ENCODE data around the gene MT1M.

The MT1M gene

DNA sequence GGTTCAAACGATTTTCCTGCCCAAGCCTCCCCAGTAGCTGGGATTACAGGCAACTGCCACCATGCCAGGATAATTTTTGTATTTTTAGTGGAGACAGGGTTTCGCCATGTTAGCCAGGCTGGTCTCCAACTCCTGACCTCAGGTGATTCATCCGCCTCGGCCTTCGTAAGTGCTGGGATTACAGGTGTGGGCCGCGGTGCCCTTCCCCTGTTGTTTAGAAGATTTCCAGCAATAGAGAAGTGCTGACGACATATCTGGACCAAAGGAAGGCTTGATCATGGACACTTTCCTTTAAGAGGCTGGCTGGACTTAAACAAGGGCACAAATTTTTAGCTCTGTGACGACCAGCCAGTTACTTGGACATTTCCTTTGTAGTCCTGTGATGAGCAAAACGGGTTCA, 1.3 kb upstream of the MT1M start:
- DNase-seq: no peak

DNA sequence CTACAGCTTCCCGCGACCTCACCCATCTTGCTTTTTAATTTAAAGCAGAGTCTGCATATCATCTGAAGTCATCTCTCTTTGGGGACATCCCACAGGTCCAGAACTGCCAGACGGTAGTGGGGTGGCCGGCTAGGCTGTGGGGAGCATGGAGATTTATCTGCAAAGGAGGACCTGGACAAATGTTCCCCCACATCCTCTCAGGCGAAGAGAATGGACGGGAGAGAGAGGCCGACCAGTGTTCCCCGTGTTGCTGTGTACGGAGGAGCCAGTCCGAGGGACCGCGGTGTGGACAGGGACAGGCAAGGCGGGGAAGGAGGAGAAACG, 665 bp upstream of the MT1M start:
- no peak for DNase-seq

DNA sequence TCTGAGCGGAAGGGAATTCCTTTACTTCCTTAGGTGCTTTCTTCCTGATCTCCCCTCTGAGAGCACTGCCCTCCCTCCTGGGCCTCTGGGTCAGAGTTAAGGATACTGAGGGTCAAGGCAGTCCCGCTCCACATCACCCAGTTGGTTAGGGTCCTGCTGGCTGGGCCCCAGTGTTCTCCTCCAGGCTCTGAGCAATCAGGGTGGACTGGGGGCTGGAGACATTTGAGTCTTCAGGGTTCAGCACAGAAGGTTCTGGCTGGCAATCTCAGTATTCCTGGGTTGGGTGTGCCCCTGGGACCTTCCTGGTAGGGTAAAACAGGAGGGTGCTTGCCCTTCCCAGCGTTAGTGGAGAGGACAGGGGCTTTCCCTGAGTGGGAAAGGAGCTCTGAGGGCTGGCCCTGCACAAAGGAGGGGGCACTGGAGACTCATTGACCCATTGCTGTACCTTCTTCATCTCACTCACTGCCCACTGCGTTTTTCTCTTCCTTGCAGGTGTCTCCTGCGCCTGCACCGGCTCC, 448 bp downstream of the MT1M start:
- DNase-seq: no peak

DNA sequence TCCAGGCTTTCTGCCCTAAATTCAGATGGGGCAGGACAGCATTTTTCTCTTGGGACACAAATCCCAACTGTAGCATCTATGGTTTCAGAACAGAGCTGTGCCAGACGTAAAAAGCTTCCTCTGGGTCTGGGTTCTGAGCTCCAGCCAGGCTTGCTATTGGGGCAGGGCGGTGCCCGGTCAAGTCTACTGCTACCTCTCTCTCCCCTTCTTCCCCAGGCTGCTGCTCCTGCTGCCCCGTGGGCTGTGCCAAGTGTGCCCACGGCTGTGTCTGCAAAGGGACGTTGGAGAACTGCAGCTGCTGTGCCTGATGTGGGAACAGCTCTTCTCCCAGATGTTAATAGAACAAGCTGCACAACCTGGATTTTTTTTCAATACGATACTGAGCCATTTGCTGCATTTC, 1.1 kb downstream of the MT1M start:
- DNase-seq: no peak

DNA sequence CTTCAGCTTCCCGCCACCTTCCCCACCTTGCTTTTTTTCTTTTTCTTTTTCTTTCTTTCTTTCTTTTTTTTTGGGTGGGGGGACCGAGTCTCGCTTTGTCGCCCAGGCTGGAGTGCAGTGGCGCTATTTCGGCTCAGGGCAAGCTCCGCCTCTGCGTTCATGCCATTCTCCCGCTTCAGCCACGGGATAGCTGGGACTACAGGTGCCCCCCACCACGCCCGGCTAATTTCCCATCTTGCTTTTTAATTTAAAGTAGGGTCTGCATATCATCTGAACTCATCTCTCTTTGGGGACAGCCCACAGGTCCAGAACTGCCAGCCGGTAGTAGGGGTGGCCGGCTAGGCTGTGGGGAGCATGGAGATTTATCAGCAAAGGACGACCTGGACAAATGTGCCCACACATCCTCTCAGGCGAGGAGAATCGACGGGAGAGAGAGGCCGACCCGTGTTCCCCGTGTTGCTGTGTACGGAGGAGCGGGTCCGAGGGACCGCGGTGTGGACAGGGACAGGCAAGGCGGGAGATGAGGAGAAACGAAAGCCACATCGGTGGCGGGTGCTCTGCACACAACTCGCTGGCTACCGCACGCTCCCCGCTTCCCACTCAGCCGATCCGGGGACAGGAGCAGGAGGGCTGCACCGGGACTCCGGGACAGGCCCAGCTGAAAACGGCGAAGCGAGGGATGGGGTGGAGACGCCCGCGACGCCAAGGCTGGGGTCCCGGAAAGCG, 2.4 kb downstream of the MT1M start:
- DNase-seq: no peak

DNA sequence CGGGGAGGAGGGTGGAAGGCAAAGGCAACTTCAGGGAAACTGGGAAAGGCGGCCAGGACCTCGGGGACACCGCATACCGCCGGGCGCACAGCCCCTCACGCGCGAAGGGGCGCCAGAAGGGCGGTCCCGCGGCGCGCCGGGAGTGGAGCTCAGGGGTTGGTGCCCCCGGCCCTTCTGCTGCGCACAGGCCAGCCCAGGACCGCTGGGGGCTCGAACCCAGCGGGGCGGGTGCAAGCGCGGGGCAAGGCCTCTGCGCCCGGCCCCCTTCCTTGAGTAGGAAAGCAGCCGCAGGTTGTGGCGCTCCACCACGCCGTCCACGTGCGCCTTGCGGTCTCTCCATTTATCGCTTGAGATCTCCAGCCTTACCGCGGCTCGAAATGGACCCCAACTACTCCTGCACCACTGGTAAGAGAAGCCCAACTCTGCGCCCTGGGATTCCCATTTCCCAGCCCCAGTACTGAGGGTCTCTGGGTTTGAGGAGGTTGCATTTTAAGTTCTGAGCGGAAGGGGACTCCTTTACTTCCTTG, 3.0 kb downstream of the MT1M start:
- no peak for DNase-seq

DNA sequence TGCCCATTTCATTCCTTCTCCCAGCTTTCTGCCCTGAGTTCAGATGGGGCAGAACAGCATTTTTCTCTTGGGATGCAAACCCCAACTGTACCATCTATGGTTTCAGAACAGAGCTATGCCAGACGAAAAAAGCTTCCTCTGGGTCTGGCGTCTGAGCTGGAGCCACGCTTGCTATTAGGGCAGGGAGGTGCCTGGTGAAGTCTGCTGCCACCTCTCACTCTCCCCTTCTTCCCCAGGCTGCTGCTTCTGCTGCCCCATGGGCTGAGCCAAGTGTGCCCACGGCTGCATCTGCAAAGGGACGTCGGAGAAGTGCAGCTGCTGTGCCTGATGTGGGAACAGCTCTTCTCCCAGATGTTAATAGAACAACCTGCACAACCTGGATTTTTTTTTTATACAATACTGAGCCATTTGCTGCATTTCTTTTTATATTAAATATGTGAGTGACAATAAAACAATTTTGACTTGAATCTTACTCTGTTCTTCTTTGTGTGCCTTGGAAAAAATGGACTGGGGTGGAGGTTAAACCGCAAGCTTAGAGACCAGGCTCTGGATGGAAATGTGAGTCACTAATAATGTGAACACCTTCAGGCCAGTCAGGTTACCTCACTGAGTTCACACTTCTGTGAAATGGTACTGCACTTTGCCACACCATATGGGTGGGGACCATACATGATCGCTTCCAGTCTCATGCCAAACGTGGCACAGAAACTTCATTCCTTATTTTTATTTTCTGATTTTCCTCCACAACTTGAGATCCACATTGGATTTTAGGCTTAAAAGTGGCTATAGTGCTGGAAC, 4.4 kb downstream of the MT1M start:
- DNase-seq: no peak

DNA sequence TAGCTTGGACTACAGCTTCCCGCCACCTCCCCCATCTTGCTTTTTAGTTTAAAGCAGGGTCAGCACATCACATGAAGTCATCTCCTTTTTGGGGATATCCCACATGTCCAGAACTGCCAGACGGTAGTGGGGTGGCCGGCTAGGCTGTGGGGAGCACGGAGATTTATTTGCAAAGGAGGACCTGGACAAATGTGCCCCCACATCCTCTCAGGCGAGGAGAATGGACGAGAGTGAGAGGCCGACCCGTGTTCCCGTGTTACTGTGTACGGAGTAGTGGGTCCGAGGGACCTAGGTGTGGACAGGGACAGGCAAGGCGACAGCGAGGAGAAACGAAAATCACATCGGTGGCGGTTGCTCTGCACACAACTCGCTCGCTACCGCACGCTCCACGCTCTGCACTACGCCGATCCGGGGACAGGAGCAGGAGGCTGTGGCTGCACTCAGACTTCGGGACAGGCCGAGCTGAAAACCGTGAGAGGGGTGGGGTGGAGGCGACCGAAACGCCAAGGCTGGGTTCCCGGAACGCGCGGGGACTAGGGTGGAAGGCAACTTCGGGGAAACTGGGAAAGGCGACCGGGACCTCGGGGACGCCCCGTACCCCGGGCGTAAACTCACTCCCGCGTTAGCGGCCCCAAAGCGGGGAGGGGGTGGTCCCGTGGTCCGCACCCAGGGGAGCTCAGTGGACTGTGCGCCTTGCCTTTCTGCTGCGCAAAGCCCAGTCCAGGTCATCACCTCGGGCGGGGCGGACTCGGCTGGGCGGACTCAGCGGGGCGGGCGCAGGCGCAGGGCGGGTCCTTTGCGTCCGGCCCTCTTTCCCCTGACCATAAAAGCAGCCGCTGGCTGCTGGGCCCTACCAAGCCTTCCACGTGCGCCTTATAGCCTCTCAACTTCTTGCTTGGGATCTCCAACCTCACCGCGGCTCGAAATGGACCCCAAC, 5.6 kb downstream of the MT1M start, which contains the start of gene MT1A:
Gene MT1A (plus strand): TSS at position 853 of the 937 bp plus-strand sequence. CDS start 73 bp downstream, at position 926.
- DNase-seq: no peak

DNA sequence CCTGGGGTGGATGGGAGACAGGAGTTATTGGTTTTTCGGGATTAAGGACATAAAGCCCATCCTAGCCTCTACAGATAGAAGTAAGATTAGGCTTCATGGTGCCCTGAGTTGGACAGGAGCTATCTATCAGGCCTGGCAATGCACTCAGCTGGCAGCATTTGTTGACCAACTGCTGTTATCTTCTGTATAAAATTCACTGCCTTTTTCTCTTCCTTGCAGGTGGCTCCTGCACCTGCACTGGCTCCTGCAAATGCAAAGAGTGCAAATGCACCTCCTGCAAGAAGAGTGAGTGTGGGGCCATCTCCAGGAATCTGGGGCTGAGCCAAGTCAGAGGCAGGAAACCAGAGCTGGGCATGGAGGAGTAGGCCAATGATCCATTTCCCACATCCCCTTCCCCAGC, 6.6 kb downstream of the MT1M start:
- DNase-seq: no peak

DNA sequence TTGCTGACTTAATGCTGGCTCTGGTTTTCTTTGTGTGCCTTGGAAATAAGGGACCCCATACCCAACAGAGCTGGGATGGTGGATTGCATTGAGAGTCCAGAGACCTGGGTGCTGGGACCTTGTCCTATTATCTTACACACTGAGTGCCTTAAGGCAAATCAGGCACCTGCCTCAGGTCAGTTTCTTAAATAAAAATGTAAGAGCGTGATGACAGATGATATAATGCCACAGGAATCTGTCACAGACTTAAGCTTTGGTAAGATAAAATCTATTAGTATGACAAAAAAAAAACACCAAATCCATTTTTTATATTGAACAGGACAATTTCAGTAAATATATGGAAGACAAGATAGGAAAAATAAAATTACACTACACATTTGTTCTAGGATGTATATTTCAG, 7.6 kb downstream of the MT1M start:
- no peak for DNase-seq

DNA sequence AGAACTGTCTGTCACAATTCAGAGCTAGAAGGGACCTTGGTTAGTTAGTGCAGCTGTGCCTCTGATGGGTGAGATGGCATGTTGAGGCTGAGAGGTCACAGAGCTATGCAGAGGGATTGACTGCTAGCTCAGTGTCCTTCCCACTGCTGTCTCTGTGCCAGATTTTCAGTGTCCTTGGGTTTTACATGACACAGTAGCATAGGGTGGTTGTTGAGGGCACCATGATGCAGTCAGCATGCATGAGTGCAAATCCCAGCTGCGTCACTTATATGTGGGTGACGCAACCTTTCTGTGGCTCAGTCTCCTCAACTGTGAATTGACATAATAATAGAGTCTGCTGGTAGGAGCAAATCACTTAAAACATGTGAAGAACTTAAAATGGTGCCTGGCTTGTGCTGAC, 8.7 kb downstream of the MT1M start:
- DNase-seq: no peak

DNA sequence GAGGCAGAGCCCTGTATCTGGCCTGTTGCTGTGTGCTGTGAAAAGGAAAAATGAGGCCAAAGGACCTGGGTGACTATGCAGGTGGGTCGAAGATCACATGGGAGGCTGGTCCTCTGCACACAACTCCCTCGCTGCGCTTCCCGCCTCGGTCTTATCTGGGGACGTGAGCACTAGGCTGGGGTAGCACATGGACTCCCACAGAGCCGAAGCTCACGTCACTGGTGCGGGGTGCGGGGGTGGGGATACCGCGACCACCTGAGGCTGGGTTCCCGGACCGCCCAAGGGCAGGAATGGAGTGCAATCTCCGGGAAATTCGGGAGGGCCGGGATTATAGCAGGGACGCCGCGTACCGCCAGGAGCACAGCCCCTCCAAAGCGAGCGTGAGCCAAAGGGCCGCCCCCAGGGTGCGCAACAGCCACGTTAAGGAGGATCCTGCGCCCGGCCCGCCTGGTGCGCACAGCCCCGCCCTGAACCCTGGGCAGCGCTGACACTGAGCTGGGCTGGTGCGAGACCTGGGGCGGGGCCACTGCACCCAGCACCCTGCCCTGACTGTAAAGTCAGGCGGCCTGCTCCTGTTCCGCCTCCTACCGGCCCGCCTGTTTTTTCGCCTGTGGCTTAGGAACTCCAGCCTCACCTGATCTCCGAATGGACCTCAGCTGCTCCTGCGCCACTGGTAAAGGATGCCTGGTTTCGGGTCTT, 10.8 kb downstream of the MT1M start:
- no peak for DNase-seq

DNA sequence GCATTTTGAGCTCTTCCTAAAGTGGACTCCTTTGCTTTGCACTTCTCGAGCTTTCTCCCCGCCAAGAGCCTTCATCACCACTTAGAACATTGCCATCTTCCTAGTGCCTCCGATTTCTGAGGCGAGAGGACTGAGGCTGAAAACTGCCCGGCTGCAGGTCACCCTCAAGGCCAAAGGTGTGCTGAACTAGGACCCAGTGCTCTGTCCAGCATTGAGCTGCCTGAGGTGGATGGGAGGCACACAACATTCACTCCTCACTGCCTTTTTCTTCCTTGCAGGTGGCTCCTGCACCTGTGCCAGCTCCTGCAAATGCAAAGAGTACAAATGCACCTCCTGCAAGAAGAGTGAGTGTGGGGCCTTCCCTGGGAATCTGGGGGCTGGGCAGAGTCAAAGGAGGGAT, 11.4 kb downstream of the MT1M start:
- DNase-seq: no peak

DNA sequence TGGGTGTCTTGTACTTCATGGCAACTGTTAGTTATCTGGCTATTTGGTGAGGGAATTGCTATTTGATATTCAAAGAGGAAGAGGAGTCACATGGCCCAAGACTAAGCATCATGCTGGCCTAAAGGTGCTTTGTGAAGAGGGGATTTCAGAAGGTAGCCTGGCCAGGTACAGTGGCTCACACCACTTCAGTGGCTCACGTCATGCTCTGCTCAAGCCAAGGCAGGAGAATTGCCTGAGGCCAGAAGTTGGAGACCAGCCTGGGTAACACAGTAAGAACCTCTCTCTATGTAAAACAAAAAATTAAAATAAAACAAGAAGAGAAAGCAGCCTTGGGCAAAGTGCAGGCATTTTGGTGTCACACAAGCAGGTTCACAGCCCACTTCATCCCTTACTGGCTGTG, 12.9 kb downstream of the MT1M start:
- no peak for DNase-seq

DNA sequence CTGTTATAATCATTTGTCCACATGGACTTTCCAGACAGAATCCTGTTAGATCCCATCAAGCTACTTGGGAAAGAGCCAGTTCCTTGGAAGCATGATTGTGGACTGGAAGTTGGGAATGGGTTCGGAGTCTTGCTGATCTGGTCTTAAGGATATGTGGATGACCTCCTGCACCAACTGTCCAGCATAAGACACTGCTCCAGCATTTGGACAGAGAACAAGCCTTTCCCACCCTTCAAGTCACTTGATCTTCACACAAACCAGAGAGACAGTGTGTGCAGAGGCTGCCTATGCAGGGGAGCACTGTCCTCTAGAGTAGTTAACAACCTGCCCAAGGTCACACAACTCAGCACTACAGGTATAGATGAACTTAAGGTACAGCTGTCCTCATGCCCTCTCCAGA, 13.4 kb downstream of the MT1M start:
- DNase-seq: no peak

DNA sequence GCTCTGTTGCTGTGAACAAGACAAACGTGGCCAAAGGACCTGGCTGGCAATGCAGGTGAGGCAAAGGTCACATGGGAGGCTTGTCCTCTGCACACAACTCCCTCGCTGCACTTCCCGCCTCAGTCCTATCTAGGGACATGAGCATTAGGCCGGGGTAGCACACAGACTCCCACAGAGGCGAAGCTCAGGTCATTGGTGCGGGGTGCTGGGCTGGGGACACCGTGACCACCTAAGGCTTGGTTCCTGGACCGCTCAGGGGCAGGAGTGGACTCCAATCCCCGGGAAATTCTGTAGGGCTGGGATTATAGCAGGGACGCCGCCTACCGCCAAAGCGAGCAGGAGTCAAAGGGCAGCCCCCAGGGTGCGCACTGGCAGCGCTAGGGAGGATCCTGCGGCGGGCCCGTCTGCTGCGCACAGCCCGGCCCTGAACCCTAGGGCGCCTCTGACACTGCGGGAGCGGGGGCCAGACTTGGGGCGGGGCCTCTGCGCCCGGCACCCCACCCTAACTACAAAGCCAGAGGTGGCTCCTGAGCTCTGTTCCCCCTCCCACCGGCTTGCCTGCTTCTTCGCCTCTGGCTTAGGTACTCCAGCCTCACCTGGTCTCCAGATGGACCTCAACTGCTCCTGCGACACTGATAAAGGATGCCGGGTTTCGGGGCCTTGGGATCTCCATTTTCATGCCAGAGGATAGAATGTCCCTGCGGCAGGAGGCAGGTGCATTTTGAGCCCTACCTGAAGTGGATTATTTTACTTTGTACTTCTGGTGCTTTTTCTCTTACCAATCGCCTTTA, 15.4 kb downstream of the MT1M start:
- DNase-seq: no peak

DNA sequence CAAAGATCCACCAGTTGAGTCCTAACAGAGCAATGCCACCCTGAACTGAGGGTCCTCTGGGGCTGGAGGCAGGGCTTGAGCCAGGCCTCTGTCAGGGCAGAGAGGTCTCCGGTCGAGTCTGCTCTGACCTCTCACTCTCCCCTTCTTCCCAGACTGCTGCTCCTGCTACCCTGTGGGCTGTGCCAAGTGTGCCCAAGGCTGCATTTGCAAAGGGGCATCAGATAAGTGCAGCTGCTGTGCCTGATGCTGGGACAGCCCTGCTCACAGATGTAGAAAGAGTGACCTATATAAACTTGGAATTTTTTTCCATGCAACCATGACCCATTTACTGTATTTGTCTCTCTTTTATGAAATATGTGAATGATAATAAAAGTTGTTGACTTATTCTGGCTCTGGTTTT, 16.8 kb downstream of the MT1M start:
- no peak for DNase-seq

DNA sequence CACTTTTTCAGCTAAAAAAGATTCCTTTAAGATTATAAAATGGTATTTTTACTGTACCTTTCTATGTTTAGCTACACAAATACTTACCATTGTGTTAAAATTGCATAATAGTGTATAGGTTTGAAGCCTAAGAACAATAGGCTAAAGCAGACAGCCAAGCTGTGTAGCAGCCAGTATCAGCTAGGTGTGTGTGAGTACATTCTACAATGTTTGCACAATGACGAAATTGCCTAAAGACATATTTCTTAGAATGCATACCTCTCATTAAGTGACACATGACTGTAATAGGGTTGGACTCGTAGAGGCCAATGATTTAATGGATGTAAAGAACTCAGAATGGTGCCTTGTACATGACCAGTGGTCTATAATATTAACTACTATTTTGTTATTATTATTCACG, 17.4 kb downstream of the MT1M start:
- DNase-seq: no peak

DNA sequence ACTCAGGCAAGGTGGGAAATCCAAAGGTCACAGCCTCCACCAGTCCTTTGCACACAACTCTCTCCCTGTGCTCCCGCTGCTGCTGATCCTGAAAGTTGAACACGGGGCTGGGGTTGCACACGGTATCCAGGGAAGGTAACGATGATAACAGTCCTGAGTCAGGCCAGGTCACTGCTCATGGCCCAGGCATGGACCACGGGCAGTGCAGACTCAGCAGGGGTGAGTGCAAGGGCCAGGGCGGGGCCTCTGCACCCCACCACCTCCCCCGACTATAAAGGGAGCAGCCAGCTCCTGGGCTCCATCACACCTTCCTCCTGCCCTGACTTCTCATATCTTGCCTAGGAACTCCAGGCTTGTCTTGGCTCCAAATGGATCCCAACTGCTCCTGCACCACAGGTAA, 19.1 kb downstream of the MT1M start, which contains the start of gene MT1B:
Gene MT1B (plus strand): TSS at position 301 of the 400 bp plus-strand sequence. CDS start 68 bp downstream, at position 369.
- DNase-seq: no peak

DNA sequence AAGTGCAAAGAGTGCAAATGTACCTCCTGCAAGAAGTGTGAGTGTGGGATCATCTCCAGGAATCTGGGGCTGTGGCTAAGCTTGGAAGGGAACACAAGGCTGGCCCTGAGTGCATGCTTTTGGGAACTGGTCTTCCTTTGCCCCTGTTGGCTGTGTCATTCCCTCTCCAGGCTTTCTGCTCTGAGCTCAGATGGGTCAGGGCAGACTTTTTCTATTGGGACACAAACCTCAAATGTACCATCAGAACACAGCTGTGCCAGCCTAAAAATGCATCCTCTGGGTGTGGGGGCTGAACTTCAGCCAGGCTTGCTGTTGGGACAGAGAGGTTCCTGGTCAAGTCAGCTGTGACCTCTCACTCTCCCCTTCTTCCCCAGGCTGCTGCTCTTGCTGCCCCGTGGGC, 20.1 kb downstream of the MT1M start:
- DNase-seq: no peak

DNA sequence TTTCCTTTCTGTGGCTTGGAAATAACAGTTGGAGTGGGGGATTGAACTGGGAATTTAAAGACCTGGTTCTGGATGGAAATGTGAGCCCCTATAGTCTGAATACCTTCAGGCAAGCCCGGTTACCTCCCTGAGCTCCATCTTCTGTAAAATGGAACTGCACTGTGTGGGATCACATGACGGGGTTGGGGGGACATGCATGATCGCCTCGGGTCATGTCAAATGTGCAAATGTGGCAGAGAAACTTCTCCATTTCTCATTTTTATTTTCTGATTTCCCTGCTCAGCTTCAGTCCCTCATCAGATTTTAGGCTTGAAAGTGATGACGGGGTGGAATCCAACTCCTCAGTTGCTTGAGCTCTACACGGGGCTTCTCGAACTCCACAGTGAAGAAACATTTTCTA, 20.8 kb downstream of the MT1M start:
- DNase-seq: no peak
